Stomach smooth muscle (tissue), 2 donors: ENCODE data around the gene EPM2A.

ENCODE experiments used
- H3K27ac ChIP-seq: one replicate; pipeline ENCODE4 v1.7.0; 2013; ENCODE audit warnings: mild to moderate bottlenecking, low read length, inconsistent platforms
- H3K27me3 ChIP-seq, 2 donors: one replicate each; pipeline ENCODE4 v1.7.0; 2013; ENCODE audit warnings: low read length in 2 of 2; ENCODE audit not compliant: insufficient read depth in 2 of 2, control insufficient read depth in 1 of 2
- H3K36me3 ChIP-seq, 2 donors: one replicate each; pipeline ENCODE4 v1.7.0; 2013; ENCODE audit warnings: low read length in 2 of 2; ENCODE audit not compliant: control insufficient read depth in 2 of 2, insufficient read depth in 2 of 2
- H3K4me1 ChIP-seq: one replicate; pipeline ENCODE4 v1.7.0; 2013; ENCODE audit warnings: low read length; ENCODE audit not compliant: control insufficient read depth, insufficient read depth
- H3K4me3 ChIP-seq, 2 donors: one replicate each; pipeline ENCODE4 v1.7.0; 2013; ENCODE audit warnings: low read length in 2 of 2
- H3K9ac ChIP-seq, 2 donors: one replicate each; pipeline ENCODE4 v1.7.0; 2013; ENCODE audit warnings: low read length in 2 of 2, mild to moderate bottlenecking in 1 of 2
- H3K9me3 ChIP-seq, 2 donors: one replicate each; pipeline ENCODE4 v1.7.0; 2013; ENCODE audit warnings: low read length in 2 of 2; ENCODE audit not compliant: control insufficient read depth in 2 of 2
- donor health status: healthy.
- donor health status: Pancreatic carcinoma.

EPM2A gene

GRCh38 chr6:145643760-145644159, 91.6 kb downstream of the EPM2A start:
- H3K4me3 ChIP-seq = no peak overlapping the region
- no peaks in the 10 kb centered on the region for H3K9me3 ChIP-seq
- no peaks in the 10 kb centered on the region for H3K4me1 ChIP-seq
- H3K27ac ChIP-seq = no peak overlapping the region
- H3K36me3 ChIP-seq = peaks cover 0 to 4% of the 10 kb centered on the region in 2 donors
- no peaks in the 10 kb centered on the region for H3K27me3 ChIP-seq
- no peak overlapping the region for H3K9ac ChIP-seq

GRCh38 chr6:145633981-145634627, 101.2 kb downstream of the EPM2A start:
- H3K27me3 ChIP-seq = no peaks in the 10 kb centered on the region
- no peaks in the 10 kb centered on the region for H3K9me3 ChIP-seq
- H3K4me3 ChIP-seq = no peak overlapping the region
- no peak overlapping the region for H3K9ac ChIP-seq
- peaks cover 0 to 5% of the 10 kb centered on the region in 2 donors for H3K36me3 ChIP-seq
- H3K27ac ChIP-seq = no peak overlapping the region
- peaks cover 8% of the 10 kb centered on the region for H3K4me1 ChIP-seq

DNA sequence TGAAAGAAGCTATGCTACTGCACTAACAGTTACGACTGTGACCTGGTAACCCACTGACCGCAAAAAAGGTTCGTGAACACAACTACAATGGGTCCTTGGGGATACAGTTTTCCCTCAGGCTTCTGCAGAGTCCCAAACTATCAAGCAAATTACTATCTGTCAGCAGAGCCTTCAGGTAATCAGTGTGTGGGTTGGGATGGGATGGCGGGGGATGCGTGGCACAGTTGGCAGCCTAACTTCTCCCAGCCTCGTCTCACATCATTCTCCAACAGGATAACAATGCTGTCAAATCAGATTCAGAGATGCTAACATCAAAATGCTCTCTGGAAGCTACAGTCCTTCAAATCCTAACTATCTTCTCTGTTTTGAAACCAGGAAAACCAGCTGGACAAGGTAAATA, 102.3 kb downstream of the EPM2A start:
- Histone ChIP-seq H3K9ac (no peak overlapping the region), H3K36me3 (peaks cover 0 to 12% of the 10 kb centered on the region in 2 donors), H3K4me1 (peaks cover 8% of the 10 kb centered on the region), H3K27me3 (no peaks in the 10 kb centered on the region), H3K9me3 (no peaks in the 10 kb centered on the region), H3K4me3 (no peak overlapping the region), H3K27ac (no peak overlapping the region)

- Histone ChIP-seq H3K4me3 (no peak overlapping the region), H3K9me3 (no peaks in the 10 kb centered on the region), H3K36me3 (peaks cover 4 to 14% of the 10 kb centered on the region in 2 donors), H3K4me1 (peaks cover 8% of the 10 kb centered on the region), H3K27me3 (no peaks in the 10 kb centered on the region), H3K9ac (no peak overlapping the region), H3K27ac (no peak overlapping the region)
Measured at GRCh38 chr6:145631374-145631773, 103.9 kb downstream of the EPM2A start.

DNA sequence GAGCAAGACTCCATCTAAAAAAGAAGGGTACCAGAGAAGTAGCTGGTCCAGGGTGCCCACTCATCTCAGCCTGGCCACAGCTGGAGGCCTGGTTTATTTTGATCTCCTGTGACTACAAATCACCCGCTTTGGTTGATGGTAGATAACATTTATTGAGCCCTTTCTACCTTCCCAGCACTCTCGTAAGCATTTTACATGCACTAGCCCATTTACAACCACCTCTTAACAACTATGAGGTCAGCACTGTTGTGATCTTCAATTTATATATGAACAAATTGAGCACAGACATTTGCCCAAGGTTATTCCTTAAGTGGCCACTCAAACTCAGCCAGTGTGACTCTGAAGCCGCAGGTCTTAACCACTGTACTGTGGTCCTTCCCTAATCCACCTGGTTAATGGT, 104.7 kb downstream of the EPM2A start:
- no peak overlapping the region for H3K4me3 ChIP-seq
- no peaks in the 10 kb centered on the region for H3K27me3 ChIP-seq
- no peak overlapping the region for H3K9ac ChIP-seq
- H3K36me3 ChIP-seq = peaks cover 4 to 14% of the 10 kb centered on the region in 2 donors
- H3K27ac ChIP-seq = no peak overlapping the region
- H3K9me3 ChIP-seq = no peaks in the 10 kb centered on the region
- H3K4me1 ChIP-seq = peaks cover 8% of the 10 kb centered on the region

GRCh38 chr6:145629478-145629877, 105.8 kb downstream of the EPM2A start:
- H3K9me3 ChIP-seq = no peaks in the 10 kb centered on the region
- H3K9ac ChIP-seq = no peak overlapping the region
- no peak overlapping the region for H3K4me3 ChIP-seq
- no peak overlapping the region for H3K27ac ChIP-seq
- peaks cover 8% of the 10 kb centered on the region for H3K4me1 ChIP-seq
- no peaks in the 10 kb centered on the region for H3K27me3 ChIP-seq
- H3K36me3 ChIP-seq = peaks cover 4 to 14% of the 10 kb centered on the region in 2 donors

DNA sequence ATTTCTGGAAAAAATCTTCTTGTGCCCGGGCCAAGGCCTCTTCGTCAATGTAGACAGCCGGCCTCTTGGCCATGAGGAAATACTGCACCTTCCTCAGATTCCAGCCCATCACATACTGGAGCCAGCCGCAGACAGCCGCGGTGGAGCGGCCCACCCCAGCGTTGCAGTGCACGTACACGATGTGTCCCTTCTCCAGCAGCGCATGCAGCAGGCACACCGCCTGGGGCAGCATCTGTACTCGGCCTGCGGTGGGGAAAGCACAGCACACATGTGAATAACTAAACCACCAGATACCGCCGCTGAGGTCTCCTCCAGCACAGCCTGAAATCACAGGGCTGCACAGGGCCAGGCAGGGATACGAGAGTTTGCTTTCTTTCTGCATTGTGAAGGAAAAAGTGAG, 107.9 kb downstream of the EPM2A start:
- Histone ChIP-seq H3K4me3 (no peak overlapping the region), H3K36me3 (peaks cover 4 to 14% of the 10 kb centered on the region in 2 donors), H3K9ac (no peak overlapping the region), H3K9me3 (no peaks in the 10 kb centered on the region), H3K27me3 (no peaks in the 10 kb centered on the region), H3K27ac (no peak overlapping the region), H3K4me1 (no peaks in the 10 kb centered on the region)

GRCh38 chr6:145626857-145627256, 108.5 kb downstream of the EPM2A start:
- H3K4me1 ChIP-seq = no peaks in the 10 kb centered on the region
- H3K4me3 ChIP-seq = no peak overlapping the region
- no peaks in the 10 kb centered on the region for H3K27me3 ChIP-seq
- H3K9ac ChIP-seq = no peak overlapping the region
- no peak overlapping the region for H3K27ac ChIP-seq
- H3K36me3 ChIP-seq = peaks cover 4 to 14% of the 10 kb centered on the region in 2 donors
- no peaks in the 10 kb centered on the region for H3K9me3 ChIP-seq

- Histone ChIP-seq H3K27ac (no peak overlapping the region), H3K9me3 (no peaks in the 10 kb centered on the region), H3K36me3 (peaks cover 2 to 4% of the 10 kb centered on the region in 2 donors), H3K4me1 (no peaks in the 10 kb centered on the region), H3K27me3 (no peaks in the 10 kb centered on the region), H3K4me3 (no peak overlapping the region), H3K9ac (no peak overlapping the region)
Measured at GRCh38 chr6:145623231-145623630, 112.1 kb downstream of the EPM2A start.

DNA sequence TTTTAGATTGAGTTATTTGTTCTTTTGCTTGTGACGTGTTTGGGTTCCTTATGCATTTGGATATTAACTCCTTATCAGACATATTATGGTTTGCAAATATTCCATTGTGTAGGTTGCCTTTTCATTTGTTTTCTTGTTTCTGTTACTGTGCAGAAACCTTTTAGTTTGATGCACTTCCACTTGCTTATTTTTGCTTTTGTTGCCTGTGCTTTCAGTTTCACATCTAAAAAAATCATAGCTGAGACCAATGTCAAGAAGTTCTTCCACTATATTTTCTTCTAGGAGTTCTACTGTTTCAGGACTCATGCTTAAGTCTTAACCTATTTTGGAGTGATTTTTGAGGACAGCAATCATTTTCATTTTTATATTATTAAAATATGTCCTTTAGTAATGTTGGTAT, 113.5 kb downstream of the EPM2A start:
- Histone ChIP-seq H3K4me1 (no peaks in the 10 kb centered on the region), H3K36me3 (peaks cover 0 to 1% of the 10 kb centered on the region in 2 donors), H3K27me3 (no peaks in the 10 kb centered on the region), H3K27ac (no peak overlapping the region), H3K4me3 (no peak overlapping the region), H3K9me3 (no peaks in the 10 kb centered on the region), H3K9ac (no peak overlapping the region)

GRCh38 chr6:145620088-145620487, 115.2 kb downstream of the EPM2A start:
- Histone ChIP-seq H3K27ac (no peak overlapping the region), H3K4me1 (no peaks in the 10 kb centered on the region), H3K27me3 (no peaks in the 10 kb centered on the region), H3K36me3 (no peaks in the 10 kb centered on the region), H3K9me3 (no peaks in the 10 kb centered on the region), H3K4me3 (no peak overlapping the region), H3K9ac (no peak overlapping the region)
